ENCODE measurements around the gene ROR2.

ROR2 gene

DNA sequence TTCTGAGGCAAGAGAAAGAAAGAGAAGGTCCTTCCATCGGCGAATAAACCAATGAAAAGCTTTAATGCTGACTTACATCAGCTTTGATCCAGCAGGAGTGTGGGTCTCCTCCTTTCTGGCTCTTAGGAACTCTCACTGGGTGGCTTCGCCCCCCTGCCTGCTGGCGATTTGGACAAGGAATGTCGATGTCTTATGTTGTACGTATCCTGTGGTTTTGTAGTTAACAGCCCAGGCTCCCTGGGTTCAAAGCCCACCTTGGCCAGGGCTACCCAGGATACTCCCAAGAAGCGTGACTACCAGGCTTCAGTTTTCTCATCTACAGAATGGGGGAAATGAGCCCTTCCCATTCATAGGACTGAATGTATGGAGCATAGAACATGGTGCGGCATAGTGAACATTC is 124.2 kb downstream of the ROR2 start:
- H3K4ac ChIP-seq (ENCODE audit: low read depth, low read length), result no peak overlapping the region
- peaks cover 6% of the 10 kb centered on the region for H3K4me1 ChIP-seq (ENCODE audit: control insufficient read depth, low read depth, low read length)
- no peak overlapping the region for H4K5ac ChIP-seq (ENCODE audit: low read length)
- no peak overlapping the region for H2BK5ac ChIP-seq (ENCODE audit: low read length)
- H3K27me3 ChIP-seq (ENCODE audit: insufficient read depth, low read length, poor library complexity), result no peaks in the 10 kb centered on the region
- no peak overlapping the region for H3K18ac ChIP-seq (ENCODE audit: low read length)
- peaks cover 25% of the 10 kb centered on the region for H3K79me1 ChIP-seq (ENCODE audit: low read length)
- H4K8ac ChIP-seq (ENCODE audit: low read depth, low read length), result no peak overlapping the region
- H2AK5ac ChIP-seq (ENCODE audit: low read length), result no peak overlapping the region
- H3K9ac ChIP-seq (ENCODE audit: low read length), result no peak overlapping the region
- no peak overlapping the region for H2BK15ac ChIP-seq (replicated peaks; ENCODE audit: low read depth)
- H3K79me2 ChIP-seq (ENCODE audit: control insufficient read depth, insufficient read depth, low read length), result peaks cover 25% of the 10 kb centered on the region
- no peak overlapping the region for H3K27ac ChIP-seq (ENCODE audit: low read depth, low read length)
- no peak overlapping the region for H3K4me2 ChIP-seq (ENCODE audit: low read length)
- no peak overlapping the region for H2BK120ac ChIP-seq (ENCODE audit: low read depth, low read length)
- H3K56ac ChIP-seq (ENCODE audit: low read length), result no peak overlapping the region
- no peaks in the 10 kb centered on the region for H3K36me3 ChIP-seq (ENCODE audit: control insufficient read depth, insufficient read depth, low read length)
- DNase-seq, result no peak
- no peak overlapping the region for H3K23ac ChIP-seq (ENCODE audit: low read length)
- WGBS (ENCODE audit: extremely low coverage, insufficient coverage, low lambda C conversion rate), result no CpG with 5 or more reads among the region's 8 CpGs
- H3K4me3 ChIP-seq (ENCODE audit: low read length), result no peak overlapping the region

GRCh38 chr9:91825422-91825821 is 124.6 kb downstream of the ROR2 start:
- H3K56ac ChIP-seq (ENCODE audit: low read length), result no peak overlapping the region
- no peak overlapping the region for H3K4me3 ChIP-seq (ENCODE audit: low read length)
- no peak overlapping the region for H2AK5ac ChIP-seq (ENCODE audit: low read length)
- no peak overlapping the region for H3K27ac ChIP-seq (ENCODE audit: low read depth, low read length)
- no peak overlapping the region for H2BK15ac ChIP-seq (replicated peaks; ENCODE audit: low read depth)
- H3K4me2 ChIP-seq (ENCODE audit: low read length), result no peak overlapping the region
- no peak overlapping the region for H3K23ac ChIP-seq (ENCODE audit: low read length)
- no peak overlapping the region for H3K4ac ChIP-seq (ENCODE audit: low read depth, low read length)
- peaks cover 26% of the 10 kb centered on the region for H3K79me1 ChIP-seq (ENCODE audit: low read length)
- H3K18ac ChIP-seq (ENCODE audit: low read length), result no peak overlapping the region
- no peak overlapping the region for H2BK120ac ChIP-seq (ENCODE audit: low read depth, low read length)
- H3K36me3 ChIP-seq (ENCODE audit: control insufficient read depth, insufficient read depth, low read length), result no peaks in the 10 kb centered on the region
- H3K4me1 ChIP-seq (ENCODE audit: control insufficient read depth, low read depth, low read length), result peaks cover 6% of the 10 kb centered on the region
- H4K8ac ChIP-seq (ENCODE audit: low read depth, low read length), result no peak overlapping the region
- no peak for DNase-seq
- H3K79me2 ChIP-seq (ENCODE audit: control insufficient read depth, insufficient read depth, low read length), result peaks cover 26% of the 10 kb centered on the region
- H2BK5ac ChIP-seq (ENCODE audit: low read length), result no peak overlapping the region
- no CpG with 5 or more reads among the region's 4 CpGs for WGBS (ENCODE audit: extremely low coverage, insufficient coverage, low lambda C conversion rate)
- no peak overlapping the region for H3K9ac ChIP-seq (ENCODE audit: low read length)
- H3K27me3 ChIP-seq (ENCODE audit: insufficient read depth, low read length, poor library complexity), result no peaks in the 10 kb centered on the region
- no peak overlapping the region for H4K5ac ChIP-seq (ENCODE audit: low read length)

GRCh38 chr9:91824601-91825305 is 125.3 kb downstream of the ROR2 start:
- Histone ChIP-seq H3K56ac (ENCODE audit: low read length) (no peak overlapping the region), H3K79me1 (ENCODE audit: low read length) (peaks cover 29% of the 10 kb centered on the region), H2BK120ac (ENCODE audit: low read depth, low read length) (no peak overlapping the region), H3K23ac (ENCODE audit: low read length) (no peak overlapping the region), H3K4ac (ENCODE audit: low read depth, low read length) (no peak overlapping the region), H3K4me2 (ENCODE audit: low read length) (no peak overlapping the region), H4K5ac (ENCODE audit: low read length) (no peak overlapping the region), H4K8ac (ENCODE audit: low read depth, low read length) (no peak overlapping the region), H3K36me3 (ENCODE audit: control insufficient read depth, insufficient read depth, low read length) (no peaks in the 10 kb centered on the region), H3K4me1 (ENCODE audit: control insufficient read depth, low read depth, low read length) (peaks cover 6% of the 10 kb centered on the region), H2BK5ac (ENCODE audit: low read length) (no peak overlapping the region), H3K79me2 (ENCODE audit: control insufficient read depth, insufficient read depth, low read length) (peaks cover 28% of the 10 kb centered on the region), H3K18ac (ENCODE audit: low read length) (no peak overlapping the region), H3K4me3 (ENCODE audit: low read length) (no peak overlapping the region), H3K9ac (ENCODE audit: low read length) (no peak overlapping the region), H3K27me3 (ENCODE audit: insufficient read depth, low read length, poor library complexity) (no peaks in the 10 kb centered on the region), H2BK15ac (replicated peaks; ENCODE audit: low read depth) (no peak overlapping the region), H2AK5ac (ENCODE audit: low read length) (no peak overlapping the region), H3K27ac (ENCODE audit: low read depth, low read length) (no peak overlapping the region)
- DNase-seq, result no peak
- WGBS (ENCODE audit: extremely low coverage, insufficient coverage, low lambda C conversion rate), result no CpG with 5 or more reads among the region's 18 CpGs

DNA sequence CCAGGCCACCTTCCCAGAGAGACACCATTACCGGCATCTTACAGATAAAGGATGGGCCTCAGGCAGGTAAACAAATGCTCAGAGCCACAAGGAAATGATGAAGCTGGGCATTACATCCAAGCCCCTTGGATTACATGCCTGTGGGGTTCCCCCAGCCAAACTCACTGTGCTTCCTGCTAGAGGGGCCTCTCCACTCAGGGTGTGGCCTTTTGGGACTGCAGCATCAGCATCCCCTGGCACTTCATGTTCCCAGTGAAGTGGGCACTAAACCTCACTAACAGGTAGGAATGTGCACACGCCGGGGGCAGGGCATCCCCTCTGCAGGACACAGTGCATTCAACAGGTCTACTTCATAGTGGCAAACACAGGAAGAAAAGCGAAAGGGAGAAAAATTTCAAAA is 125.9 kb downstream of the ROR2 start:
- no CpG with 5 or more reads among the region's 4 CpGs for WGBS (ENCODE audit: extremely low coverage, insufficient coverage, low lambda C conversion rate)
- no peak overlapping the region for H3K27ac ChIP-seq (ENCODE audit: low read depth, low read length)
- H3K36me3 ChIP-seq (ENCODE audit: control insufficient read depth, insufficient read depth, low read length), result no peaks in the 10 kb centered on the region
- H3K4me2 ChIP-seq (ENCODE audit: low read length), result no peak overlapping the region
- no peak overlapping the region for H3K18ac ChIP-seq (ENCODE audit: low read length)
- H3K79me1 ChIP-seq (ENCODE audit: low read length), result peaks cover 35% of the 10 kb centered on the region
- H2AK5ac ChIP-seq (ENCODE audit: low read length), result no peak overlapping the region
- H3K4me1 ChIP-seq (ENCODE audit: control insufficient read depth, low read depth, low read length), result peaks cover 8% of the 10 kb centered on the region
- no peak overlapping the region for H3K23ac ChIP-seq (ENCODE audit: low read length)
- no peak overlapping the region for H2BK5ac ChIP-seq (ENCODE audit: low read length)
- no peak overlapping the region for H2BK15ac ChIP-seq (replicated peaks; ENCODE audit: low read depth)
- no peak overlapping the region for H4K8ac ChIP-seq (ENCODE audit: low read depth, low read length)
- DNase-seq, result no peak
- H3K79me2 ChIP-seq (ENCODE audit: control insufficient read depth, insufficient read depth, low read length), result peaks cover 34% of the 10 kb centered on the region
- H3K56ac ChIP-seq (ENCODE audit: low read length), result no peak overlapping the region
- no peak overlapping the region for H2BK120ac ChIP-seq (ENCODE audit: low read depth, low read length)
- H3K4me3 ChIP-seq (ENCODE audit: low read length), result no peak overlapping the region
- no peaks in the 10 kb centered on the region for H3K27me3 ChIP-seq (ENCODE audit: insufficient read depth, low read length, poor library complexity)
- no peak overlapping the region for H4K5ac ChIP-seq (ENCODE audit: low read length)
- no peak overlapping the region for H3K9ac ChIP-seq (ENCODE audit: low read length)
- no peak overlapping the region for H3K4ac ChIP-seq (ENCODE audit: low read depth, low read length)

DNA sequence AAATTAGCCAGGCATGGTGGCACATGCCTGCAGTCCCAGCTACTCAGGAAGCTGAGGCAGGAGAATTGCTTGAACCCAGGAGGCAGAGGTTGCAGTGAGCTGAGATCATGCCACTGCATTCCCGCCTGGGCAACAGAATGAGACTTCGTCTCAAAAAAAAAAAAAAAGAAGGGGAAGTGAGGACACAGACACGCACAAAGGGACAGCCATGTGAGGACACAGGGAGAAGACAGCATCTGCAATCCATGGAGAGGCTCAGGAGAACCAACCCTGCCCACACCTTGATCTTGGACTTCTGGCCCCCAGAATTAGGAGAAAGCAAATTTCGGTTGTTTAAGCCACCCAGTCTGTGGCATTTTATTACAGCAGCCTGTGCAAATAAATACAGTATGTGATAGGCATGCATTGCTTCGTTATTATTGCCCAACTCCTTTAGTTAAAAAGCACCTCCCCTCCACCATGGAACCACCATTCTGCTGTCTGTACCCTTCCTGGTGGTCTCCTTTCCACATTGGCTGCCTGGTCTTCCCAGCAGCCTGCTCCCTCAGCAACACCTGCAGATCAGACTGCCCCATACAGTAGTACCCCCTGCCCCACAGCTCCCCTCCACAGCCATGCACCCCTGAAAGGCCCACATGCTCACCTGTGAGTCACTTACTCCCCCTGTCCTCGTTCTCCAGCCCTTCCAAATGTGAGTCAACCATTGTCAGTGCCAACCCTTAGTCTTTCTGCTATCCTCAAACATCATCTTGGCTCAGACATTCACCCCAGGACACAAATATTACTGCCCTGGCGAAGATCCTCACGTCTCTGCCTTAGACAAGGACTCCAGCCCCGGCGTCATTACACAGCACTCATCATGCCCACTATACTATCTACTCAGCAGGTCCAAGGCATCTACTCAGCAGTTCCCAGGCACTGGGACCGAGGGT is 128.8 kb downstream of the ROR2 start:
- no peak overlapping the region for H3K9ac ChIP-seq (ENCODE audit: low read length)
- DNase-seq, result no peak
- peaks cover 42% of the 10 kb centered on the region for H3K79me1 ChIP-seq (ENCODE audit: low read length)
- H3K23ac ChIP-seq (ENCODE audit: low read length), result no peak overlapping the region
- H3K18ac ChIP-seq (ENCODE audit: low read length), result no peak overlapping the region
- no peak overlapping the region for H2AK5ac ChIP-seq (ENCODE audit: low read length)
- no peak overlapping the region for H4K8ac ChIP-seq (ENCODE audit: low read depth, low read length)
- H3K4ac ChIP-seq (ENCODE audit: low read depth, low read length), result no peak overlapping the region
- H3K4me3 ChIP-seq (ENCODE audit: low read length), result no peak overlapping the region
- no peak overlapping the region for H2BK15ac ChIP-seq (replicated peaks; ENCODE audit: low read depth)
- H3K79me2 ChIP-seq (ENCODE audit: control insufficient read depth, insufficient read depth, low read length), result peaks cover 46% of the 10 kb centered on the region
- peaks cover 12% of the 10 kb centered on the region for H3K4me1 ChIP-seq (ENCODE audit: control insufficient read depth, low read depth, low read length)
- WGBS (ENCODE audit: extremely low coverage, insufficient coverage, low lambda C conversion rate), result no CpG with 5 or more reads among the region's 11 CpGs
- H2BK5ac ChIP-seq (ENCODE audit: low read length), result no peak overlapping the region
- H2BK120ac ChIP-seq (ENCODE audit: low read depth, low read length), result no peak overlapping the region
- no peaks in the 10 kb centered on the region for H3K27me3 ChIP-seq (ENCODE audit: insufficient read depth, low read length, poor library complexity)
- no peaks in the 10 kb centered on the region for H3K36me3 ChIP-seq (ENCODE audit: control insufficient read depth, insufficient read depth, low read length)
- no peak overlapping the region for H4K5ac ChIP-seq (ENCODE audit: low read length)
- H3K27ac ChIP-seq (ENCODE audit: low read depth, low read length), result no peak overlapping the region
- H3K4me2 ChIP-seq (ENCODE audit: low read length), result no peak overlapping the region
- H3K56ac ChIP-seq (ENCODE audit: low read length), result no peak overlapping the region

Data from mesendoderm (in vitro differentiated cells).